NCI-H2171 treated with DMSO at 0.1 percent for 48 hours (cell line): ENCODE measurements around the gene RNF130.
A peak's percentile ranks its signal among the peaks of the same experiment; 100 is the strongest.

Experiments
- DNase-seq: peaks from one replicate; lab custom pipeline; 2025; lab: John Stamatoyannopoulos, UW

Gene RNF130

DNA sequence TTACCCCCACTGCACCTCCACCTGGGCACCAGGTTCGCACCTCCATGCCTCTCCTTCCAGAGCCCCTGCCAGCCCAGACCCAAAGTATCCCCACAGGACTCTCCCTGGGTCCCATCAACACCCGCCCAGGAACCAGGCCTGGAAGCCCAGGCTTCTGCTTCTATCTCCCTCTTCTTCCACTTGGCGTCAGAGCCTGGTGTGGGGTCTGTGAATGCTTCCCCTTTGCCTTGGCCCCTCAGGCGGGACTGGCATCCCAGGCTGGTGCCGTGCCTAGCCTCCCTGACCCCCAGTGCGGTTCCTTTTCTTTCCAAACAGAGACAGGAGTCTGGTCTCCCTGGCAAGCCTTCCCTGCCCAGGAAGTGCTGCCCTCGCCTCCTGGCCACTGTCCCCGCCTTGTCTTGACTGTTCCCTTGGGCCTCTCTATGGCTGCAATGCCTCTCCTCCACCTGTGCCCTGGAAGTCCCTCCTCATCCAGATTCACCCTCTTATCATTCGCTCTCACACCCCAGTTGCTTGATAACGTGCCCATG lies 156.1 kb downstream of the RNF130 start:
- DNase-seq = no peak

DNA sequence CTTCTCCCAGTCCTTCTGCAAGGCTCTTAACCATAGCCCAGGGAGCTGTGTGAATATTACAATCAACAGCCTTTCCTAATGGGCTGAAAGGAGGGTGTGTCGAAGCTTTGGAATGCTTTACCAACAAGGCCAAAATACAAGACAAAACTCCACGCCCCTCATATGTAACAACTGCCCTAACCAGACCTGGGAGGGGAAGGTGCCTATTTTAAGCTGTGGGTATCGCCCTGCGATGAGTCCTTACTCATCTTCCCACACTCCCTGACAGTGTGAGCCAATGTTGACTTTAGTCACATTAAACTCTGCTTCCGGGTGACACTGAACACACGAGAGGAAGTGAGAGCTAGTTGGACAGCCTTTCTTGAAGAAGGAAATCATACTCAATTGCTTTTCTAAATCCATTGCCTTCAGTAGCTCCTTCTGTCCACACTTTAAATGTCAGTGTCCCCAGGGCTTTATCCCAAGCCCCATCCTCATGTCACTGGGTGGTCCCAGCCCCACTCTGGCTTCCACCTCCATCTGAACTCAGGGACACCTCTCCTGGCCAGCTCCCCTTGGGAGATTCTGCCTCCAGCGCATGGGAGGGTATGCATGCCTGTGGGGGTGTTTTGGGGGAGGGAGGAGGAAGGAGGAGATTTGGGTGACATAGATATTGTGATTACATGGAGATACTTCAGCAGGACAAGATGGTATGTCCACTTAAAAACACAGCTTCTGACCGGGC lies 157.4 kb downstream of the RNF130 start:
- no peak for DNase-seq

DNA sequence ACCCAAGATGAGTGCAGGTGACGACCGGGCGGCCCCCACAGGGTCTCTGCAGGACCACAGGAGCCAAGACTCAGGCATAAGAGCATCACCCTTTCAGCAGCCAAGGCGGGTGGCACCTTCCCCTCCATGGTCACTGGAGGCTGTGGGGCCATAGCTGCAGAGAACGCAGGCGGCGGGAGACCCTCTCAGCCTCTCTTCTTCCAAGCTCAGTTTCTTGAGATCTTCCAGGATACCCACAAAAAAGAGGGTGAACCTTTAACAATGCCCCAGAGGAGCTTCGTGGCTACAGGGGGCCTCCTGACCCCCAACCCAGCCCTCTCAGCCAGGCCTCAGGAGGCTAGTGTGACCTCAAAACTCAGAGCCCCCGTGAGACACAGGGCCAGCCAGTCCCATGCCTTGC lies 158.1 kb downstream of the RNF130 start:
- no peak for DNase-seq

DNA sequence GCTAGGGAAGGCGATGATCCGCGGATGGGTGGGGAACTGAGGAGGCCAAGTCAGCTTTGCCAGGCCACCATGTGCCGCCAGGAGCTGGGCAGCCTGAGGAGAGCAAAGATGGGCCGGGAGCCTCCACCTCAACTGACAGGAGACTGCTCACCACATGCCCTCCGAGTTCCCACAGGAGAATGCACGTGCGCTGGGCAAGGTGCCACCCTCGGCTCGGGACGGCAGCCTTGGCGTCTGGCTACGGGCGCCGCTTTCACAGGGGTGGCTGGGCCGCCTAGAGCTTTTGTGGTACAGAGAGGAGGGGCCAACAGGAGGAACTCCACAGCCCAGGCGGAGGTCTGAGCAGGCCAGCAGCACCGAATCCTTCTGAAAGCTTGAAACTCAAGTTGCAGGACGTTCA lies 158.6 kb downstream of the RNF130 start:
- no peak for DNase-seq

DNA sequence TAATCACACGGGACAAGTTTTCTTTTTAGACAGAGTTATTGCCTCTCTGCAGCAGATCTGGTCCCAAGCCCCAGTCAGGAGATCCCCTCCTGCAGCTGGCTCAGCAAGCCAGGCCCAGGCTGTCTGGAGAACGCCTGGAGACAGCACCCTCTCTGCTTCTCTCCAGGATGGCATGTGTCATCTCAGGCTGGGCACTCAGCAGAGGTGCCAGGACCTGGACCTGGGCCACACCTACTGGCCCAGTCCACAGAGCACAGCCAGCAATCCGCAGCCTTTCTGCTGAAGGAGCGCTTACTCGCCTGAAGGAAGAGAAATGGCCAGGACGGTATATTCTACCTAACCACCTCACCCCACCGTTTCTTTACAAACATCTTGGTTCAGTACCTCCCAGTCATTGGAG lies 159.2 kb downstream of the RNF130 start:
- DNase-seq = no peak

DNA sequence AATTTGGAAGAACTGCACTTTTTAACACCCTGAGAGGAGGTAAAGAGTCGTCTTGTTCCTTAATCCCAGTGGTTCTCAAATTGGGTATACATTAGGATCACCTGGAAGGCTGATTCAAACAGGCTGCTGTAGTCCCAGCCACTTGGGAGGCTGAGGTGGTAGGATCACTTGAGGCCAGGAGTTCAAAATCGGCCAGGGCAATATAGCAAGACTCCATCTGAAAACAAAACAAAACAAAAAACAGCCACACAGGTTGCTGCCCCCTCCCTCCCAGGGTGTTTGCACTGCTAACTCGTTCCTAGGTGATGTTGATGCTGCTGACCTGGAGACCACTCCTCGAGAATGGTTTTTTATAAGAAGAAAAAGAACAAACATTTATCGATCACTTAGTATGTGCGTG lies 162.3 kb downstream of the RNF130 start:
- DNase-seq = no peak

DNA sequence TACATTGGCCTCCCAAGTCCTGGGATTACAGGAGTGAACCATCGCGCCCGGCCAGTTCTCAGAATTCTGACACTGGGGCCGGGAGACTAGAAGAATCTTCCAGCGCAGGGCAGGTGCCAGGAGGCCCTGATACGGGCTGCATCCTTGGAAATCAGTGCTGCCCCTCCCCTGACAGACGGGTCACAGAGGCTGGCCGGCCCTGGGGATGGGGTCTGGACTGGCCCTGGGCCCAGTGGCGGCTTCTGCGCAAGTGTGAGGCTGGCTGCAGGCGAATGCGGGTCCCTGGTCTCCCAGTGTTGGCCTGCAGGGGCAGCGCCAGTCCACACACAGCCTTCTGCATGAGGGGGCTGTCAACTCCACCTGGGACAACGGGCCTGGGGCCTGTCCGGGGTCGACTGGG lies 163.0 kb downstream of the RNF130 start:
- no peak for DNase-seq

DNA sequence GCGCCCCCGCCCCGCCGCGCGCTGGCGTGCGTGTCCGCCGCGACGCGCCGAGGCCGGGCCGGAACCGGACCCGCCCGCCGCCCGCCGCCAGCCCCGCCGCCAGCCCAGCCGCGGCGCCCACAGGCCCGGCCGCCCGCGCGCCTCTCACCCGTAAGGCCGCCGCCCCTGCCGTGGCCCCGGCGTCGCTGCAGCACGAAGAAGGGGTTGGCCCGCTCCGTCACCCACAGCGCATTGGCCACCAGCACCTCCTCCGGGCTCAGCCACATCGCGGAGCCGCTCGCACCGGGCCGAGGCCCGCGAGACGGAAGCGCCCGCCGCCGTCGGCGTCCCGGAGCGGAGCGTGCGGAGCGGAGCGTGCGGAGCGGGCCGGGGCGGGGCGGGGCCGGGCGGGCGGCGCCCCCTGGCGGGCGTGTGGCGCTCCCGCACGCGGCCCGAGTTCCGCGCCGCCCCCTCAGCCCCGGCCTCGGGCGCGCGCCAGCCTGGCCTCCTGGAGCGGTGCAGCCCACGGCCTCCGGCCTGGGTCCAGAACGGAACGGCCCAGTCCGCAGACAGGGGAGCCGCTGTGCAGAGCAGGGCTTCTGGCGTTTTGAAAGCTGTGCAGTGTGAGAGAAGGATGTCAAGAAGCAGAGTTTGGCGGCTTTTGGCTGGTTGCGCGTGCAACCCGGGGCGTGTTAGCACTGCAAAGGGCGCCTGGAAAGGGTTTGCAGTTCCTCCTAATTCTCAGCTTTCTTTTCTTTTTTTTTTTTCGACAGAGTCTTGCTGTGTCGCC lies 163.8 kb downstream of the RNF130 start, which contains the start of gene TBC1D9B:
Gene TBC1D9B, minus strand, starts transcription at position 342 of the 769 bp plus-strand sequence. Its CDS starts 76 bp downstream, at position 266.
- DNase-seq = peak; percentile 6

DNA sequence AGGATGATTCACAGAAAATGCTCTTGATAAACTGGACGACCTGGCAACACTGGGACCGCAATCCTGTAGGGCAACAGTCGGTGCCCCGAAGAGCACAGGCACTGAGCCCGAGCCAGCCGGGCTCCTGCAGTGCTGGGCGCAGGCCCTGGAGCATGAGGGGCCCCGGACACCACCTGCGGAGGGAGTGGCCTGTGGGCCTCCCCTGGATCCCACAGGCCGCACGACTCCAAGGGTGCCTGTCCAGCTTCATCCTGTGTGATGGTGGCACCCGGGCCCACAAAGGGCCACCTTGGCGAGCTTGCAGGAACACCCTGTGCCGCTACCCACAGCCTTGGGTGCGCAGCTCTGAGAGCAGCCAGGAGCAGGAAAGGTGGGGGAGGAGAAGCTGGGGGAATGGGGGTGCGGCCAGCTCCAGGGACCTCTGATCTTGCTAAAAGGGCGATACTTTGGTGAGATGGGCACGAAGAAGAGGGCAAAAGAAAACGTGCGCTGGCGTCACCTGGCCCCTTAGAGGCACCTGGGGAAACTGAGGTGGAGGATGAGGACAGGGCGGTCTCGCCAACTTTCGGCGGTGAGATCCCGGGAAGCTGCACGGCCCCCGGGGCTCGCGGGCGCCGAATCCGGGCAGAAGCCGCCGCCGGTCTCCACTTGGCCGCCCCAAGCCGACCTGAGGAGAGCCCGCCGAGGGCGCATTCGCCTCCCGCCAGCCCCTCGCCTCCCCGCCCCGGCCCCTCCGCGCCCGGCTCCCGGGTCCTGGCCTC lies 164.6 kb downstream of the RNF130 start:
- DNase-seq = no peak

DNA sequence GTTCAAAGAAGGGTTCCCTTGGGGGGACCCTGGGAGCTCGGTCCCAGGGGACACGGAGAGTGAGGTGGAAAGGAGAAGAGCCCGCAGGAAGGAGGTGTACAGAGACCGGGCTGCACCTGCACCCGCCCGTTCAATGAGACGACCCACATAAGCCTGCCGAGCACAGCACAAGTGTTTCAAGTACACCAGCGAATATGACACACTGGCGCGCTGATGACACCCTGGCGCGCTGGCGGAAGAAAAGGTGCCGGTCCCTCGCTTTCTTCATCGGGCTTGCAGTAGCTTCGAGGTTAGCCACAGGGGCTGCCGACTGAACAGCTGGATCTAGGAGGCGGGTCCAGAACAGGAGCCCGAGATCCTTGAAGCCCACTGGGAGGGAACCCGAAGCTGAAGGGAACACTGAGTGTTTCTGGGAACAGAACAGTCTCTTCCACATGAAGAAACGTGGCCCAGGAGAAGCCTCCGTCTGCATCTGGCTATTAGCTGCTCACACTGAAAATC lies 165.2 kb downstream of the RNF130 start:
- no peak for DNase-seq

DNA sequence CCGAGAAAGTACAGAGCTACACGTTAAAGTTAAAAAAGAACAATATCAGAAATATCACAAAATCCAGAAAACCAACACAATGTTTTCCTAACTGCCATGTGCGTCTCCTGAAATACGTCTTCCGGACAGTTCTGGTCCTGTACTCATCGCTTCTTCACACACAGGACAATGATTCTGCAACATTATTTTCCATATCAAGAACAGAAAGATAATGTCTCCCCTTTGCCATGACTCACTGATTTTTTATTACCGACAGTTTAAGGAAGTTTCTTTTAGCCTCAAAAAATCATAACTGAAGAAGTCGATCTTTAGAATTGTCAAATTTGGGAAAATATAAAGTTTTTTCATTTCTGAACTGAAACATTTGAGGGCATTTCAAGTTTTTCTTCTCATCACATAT lies 166.4 kb downstream of the RNF130 start:
- no peak for DNase-seq
